Activated CD4-positive, CD25-positive, alpha-beta regulatory T cell treated with anti-CD3 and anti-CD28 coated beads, Interleukin-2, amount 50 U/mL, for 16 hours (primary cell): ENCODE results near the gene ING5.

Experiments
- DNase-seq: peaks from one replicate; pipeline ENCODE4 v3.0.0-alpha.2; 2020; ENCODE audit warnings: low read depth, low spot score

ING5 gene

DNA sequence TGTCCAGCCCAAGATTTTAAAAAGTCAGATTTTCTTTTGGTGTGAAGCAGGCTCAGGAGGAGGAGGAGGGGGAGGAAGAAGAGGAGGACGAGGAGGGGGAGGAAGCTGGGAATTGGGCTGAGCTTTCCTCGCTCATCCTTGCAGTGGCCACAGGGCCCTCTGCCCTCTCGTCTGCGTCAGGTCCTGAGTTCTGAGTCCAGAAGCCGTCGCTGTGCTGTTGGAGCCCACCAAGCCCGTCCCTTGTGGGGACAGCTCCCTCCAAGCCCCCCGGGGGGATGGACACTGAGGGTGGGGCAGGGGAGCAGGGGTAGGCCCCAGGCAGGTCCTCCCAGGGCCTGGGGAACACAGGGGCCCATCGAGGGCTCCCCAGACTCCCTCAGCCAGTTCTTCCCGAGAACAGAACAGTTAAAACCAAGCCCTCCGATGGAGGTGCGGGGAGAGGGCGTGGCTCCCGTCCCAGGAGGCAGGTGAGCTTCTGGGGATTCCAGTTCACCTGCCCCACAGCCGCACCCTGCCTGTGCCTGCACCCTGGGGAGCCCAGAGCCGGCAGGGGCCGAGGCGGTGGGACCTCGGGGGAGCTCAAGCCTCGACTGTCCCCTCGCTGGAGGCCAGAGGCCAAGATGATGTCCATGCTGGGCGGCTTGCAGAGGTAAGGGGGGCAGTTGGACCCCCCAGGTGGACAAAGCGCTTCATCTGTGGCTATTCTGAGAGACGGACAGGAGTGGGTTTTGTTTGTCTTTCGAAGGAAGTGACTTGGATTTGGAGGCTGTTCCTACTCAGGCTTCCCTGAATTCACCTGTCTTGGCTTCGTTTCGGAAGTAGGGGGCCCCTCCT, 74.7 kb downstream of the ING5 start, which contains the start of gene GAL3ST2:
GAL3ST2 (plus strand) TSS at position 487 of the 834 bp plus-strand sequence; CDS start at position 621, 134 bp downstream.
- DNase-seq = no peak

DNA sequence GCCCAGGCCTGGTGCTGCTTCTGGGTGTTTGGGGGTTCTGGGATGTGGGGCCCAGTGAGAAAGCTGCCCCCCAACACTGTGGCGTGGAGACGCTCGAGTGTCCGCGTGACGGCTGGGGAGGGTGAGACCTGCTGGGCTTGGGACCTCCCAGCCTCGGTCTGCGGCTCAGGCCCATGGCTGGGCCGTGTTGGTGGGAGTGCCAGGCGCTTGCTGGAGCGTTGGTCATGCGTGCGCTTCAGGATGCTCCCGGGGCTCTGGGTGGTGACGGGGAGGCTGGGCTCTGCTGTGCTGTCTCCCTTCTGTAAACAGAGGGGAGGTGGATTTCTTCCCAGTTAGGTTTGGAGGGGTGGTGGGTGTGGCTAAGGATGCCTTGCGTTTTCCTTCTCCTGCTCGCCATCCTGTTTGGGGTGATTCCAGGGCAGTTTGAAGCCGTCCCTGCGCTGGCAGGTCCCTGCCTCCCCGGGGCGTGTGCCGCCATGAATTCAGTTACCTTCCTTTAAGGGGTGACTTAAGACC, 75.4 kb downstream of the ING5 start:
- no peak for DNase-seq

DNA sequence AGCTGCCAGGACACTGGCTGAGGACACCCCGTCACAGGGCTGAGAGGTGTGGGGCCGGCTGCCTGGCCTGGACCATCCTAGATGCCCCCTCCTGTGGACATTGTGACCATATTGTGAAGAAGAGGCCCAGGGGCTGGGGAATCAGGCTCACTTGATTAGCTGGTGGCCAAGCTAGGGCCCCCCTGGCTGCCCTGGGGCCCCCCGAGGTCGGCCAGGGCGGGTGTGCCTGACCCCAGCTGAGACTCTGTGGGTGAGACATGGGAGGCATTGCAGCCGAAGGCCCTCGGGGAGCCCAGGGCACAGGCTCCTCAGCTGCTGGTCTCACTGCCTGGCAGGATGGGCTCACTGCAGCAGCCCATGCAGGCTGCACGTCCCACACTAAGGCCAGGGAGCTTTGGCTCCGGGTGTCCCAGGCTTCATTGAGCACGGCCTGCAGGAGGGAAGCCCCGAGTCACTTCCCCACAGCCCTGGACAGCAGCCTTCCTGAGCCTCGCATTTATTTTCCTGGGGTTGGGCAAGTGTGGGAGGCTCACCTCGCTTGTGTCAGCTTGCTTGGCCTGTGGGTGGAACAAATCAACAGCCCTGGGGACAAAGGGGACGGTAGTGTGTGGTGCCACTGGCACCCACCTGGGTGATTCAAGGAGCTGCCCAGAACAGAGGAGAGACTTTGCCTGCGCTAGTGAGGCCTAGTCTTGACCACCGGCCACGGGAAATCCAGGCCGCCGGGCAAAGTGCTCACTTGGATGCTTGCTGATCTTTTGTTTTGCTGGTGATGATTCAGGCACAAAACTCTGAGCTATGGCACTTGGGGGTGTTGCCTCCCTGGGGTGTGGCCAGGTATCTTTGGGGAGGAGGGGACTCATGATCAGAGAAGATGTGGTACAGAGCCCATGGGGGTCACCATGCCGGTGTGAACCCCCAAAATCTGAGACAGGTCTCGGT, 76.1 kb downstream of the ING5 start:
- DNase-seq = no peak
